ENCODE results near the gene PPP1R15A.
"Not testable (repeated sequence)": the region's sequence is repeated elsewhere in the genome, so short reads cannot be mapped to it uniquely, and the experiment has no call there.

The PPP1R15A gene

GRCh38 chr19:48872182-48872883 lies at the start of gene PPP1R15A:
TSS of gene PPP1R15A (plus strand) at chr19:48872421. CDS start at chr19:48873234, 813 bp downstream.
- DNase-seq: peak; percentile 94

DNA sequence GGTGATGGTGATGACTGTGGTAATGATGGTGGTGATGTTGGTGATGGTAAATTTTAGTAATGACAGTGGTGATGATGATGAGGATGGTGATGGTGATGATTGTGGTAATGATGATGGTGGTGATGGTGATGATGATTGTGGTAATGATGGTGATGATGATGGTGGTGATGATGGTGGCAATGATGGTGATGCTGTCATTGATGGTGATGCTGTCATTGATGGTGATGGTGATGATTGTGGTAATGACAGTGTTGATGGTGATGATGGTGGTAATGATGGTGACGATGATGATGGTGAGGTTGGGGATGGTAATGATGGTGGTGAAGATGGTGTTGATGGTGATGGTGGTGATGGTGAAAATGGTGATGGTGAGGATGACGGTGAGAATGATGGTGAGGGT lies 49.7 kb upstream of the PPP1R15A start:
- DNase-seq: no peak

DNA sequence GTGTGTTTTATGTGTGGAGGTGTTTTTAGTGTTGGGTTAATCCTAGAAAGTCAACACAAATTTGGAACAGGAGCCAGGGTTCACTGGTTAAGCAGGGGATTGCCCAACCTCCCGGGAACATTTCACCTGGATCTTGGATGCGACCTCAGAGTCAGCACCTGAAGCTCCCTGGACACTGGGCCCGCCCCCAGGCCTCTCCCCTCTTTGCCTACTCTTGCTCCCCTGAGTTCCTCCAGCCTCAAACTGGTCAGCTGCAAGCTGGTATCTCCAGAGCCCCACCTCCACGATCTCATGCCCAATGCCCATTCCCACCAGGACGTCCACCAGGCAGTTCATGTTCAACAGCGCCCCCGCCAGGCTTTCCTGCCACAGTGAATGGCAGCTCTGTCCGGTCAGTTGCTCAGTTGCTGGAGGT lies 45.6 kb upstream of the PPP1R15A start:
- no peak for DNase-seq

GRCh38 chr19:48830088-48830487 lies 42.1 kb upstream of the PPP1R15A start:
- DNase-seq: no peak

DNA sequence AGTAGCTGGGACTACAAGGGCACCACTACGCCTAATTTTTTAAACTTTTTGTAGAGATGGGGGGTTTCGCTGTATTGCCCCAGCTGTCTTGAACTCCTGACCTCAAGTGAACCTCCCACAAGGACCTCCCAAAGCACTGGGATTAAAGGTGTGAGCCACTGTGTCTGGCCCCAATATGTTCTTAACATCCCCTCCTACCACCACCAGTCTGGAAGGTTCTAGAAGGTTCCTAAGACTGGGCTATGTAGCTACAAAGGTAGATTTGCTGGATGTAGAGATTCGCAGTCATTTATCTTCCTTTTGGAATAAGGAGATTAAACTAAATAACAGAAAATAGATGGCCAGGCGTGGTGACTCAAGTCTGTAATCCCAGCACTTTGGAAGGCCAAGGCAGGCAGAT lies 41.3 kb upstream of the PPP1R15A start:
- no peak for DNase-seq

DNA sequence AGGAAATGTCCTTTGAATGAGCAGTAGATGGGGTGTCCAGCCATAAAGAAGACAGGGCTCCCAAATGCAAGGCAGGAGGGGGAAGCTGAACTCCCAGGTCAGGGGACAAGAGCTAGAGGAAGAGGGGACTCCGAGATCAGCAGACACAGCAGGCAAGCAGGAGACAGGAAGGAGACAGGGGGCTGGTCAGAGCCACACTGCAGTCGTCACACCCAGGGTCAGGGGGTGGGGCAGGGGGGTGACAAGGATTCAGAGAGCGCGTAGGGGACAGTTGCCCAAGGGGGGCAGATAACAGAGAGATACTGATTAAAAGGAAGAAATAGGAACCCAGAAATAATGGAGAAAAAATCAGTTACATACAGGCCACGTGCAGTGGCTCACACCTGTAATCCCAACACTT lies 39.2 kb upstream of the PPP1R15A start:
- no peak for DNase-seq

DNA sequence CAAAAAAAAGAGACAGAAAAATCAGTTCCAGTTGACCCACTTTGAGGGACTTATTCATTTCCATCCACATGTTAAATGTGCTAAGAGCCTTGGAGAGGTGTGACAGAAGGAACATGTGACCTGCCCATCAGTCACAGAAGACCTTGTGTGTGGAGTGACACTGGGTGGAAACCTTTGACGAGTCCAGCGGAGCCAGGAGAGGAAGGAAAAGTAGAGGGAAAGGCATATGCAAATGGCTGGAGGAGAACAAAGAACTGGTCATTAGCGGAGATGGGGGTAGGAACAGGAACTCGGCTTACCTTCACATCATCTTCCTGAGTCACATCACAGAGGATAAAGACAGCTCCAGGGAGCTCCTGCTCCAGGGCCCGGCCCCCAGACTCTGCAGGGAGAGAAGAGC lies 38.2 kb upstream of the PPP1R15A start:
- no peak for DNase-seq

GRCh38 chr19:48835734-48836088 lies 36.5 kb upstream of the PPP1R15A start:
- peak; percentile 77 for DNase-seq

DNA sequence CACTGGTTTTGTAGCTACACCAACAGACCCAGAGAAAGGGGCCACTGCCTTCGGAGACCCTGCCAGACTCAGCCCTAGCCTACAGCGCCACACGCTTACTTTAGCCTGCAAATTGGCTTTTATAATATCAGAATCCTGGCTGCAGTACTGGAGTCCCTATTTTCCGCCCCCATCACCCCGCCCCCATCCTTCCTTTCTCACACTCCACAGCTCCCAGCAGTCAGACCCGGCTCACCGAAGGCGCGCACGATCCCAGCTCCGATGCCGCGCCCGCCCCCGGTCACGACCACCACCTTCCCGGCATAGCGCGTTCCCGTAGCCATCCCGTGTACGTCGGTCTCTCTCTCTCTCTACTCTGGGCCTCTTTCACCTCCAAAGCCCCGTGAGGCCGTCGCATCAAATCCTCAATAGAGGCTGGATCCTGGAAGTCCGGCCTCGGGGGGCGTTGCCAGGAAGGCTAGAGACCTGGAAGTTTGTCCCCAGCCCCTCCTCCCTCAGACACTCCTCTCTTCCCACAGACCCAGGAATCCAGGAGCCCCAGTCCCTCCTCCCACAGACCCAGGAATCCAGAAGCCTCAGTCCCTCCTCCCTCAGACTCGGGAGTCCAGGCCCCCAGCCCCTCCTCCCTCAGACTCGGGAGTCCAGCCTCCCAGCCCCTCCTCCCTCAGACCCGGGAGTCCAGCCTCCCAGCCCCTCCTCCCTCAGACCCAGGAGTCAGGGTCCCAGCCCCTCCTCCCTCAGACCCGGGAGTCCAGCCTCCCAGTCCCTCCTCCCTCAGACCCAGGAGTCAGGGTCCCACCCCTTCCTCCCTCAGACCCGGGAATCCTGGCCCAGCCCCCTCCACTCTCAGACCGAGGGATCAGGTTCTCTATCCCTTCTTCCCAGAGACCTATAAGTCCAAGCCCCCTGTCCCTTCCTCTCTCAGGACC lies 35.9 kb upstream of the PPP1R15A start, which contains the start of gene HSD17B14:
Gene HSD17B14, minus strand, starts transcription at position 403 of the 929 bp plus-strand sequence. Its CDS starts 80 bp downstream, at position 323.
- DNase-seq: no peak

- DNase-seq: peak; percentile 58
These were observed 35.1 kb upstream of the PPP1R15A start for GRCh38 chr19:48837051-48837524.

DNA sequence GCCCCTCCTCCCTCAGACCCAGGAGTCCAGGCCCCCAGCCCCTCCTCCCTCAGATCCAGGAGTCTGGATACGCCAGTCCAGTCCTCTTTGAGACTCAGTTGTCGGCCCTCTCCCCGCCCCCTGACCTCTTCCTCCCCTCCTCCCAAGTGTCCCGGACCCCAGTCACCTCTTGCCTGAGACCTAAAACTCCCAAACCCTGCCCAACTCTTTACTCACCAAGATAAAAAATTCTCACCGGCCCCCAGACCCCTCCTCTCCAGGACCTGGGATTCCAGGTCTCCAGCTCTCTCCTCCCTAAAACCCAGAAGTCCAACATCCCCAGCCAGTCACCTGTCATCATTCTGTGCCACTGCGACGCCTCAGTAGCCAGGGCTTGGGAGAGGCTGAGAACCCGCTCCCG lies 34.5 kb upstream of the PPP1R15A start:
- DNase-seq: no peak

DNA sequence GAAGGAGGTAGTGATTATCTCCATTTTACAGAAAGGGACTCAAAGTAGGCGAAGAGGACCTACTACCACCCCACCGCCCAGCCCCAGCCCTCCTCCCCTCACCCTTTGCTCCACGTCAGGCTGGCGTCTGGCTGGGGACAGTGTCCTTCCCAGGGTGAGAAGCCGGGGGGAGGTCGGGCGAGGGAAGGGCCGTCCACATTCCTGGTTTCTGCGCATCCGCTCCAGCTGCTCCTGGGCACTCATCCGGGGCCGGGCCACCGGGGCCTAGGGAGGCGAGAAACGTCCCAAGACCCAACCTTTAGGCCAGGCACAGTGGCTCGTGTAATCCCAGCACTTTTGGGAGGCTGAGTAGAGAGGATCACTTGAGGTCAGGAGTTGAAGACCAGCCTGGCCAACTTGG lies 31.2 kb upstream of the PPP1R15A start:
- no peak for DNase-seq

- no peak for DNase-seq
These were observed 30.6 kb upstream of the PPP1R15A start for GRCh38 chr19:48841571-48841970.

DNA sequence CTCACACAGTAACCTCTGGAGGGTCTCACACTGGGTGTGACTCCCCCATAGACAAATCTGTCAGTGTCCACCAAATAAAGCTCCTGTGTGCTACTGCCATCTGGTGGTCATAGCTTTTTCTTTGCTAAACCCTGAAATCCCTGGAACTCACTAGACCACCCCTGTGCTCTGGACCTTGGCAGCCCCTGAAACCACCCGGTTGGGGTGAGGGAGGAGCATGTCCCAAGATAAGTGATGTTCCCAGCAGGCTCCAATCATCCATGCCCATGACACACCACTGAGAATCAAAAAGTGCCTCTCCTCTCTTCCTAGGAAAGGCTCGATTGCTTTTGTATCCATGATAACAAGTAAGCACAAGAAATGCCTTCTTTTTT lies 29.4 kb upstream of the PPP1R15A start:
- no peak for DNase-seq

- no peak for DNase-seq
These were observed 27.7 kb upstream of the PPP1R15A start for GRCh38 chr19:48844472-48844871.

DNA sequence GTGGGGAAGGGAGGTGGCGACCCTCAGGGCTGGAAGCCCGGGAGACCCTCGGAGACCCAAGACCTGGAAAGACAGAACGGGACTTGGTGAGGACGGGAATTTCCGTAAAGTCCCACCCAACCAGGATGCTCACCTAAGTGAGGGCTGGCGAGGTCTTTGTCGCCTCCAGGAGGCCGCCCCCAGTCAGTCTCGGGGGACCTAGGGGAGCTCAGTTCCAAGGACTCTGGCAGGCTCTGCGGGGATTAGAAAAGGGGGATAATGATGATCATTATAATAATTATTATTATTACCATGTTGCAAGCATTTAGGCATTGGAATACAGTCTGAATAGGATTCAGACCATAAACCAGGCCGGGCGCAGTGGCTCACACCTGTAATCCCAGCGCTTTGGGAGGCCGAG lies 26.8 kb upstream of the PPP1R15A start:
- no peak for DNase-seq

GRCh38 chr19:48846659-48847058 lies 25.6 kb upstream of the PPP1R15A start:
- DNase-seq: not testable (repeated sequence)

GRCh38 chr19:48852292-48852691 lies 19.9 kb upstream of the PPP1R15A start:
- no peak for DNase-seq

- DNase-seq: no peak
These were observed 18.7 kb upstream of the PPP1R15A start for GRCh38 chr19:48853483-48853882.

DNA sequence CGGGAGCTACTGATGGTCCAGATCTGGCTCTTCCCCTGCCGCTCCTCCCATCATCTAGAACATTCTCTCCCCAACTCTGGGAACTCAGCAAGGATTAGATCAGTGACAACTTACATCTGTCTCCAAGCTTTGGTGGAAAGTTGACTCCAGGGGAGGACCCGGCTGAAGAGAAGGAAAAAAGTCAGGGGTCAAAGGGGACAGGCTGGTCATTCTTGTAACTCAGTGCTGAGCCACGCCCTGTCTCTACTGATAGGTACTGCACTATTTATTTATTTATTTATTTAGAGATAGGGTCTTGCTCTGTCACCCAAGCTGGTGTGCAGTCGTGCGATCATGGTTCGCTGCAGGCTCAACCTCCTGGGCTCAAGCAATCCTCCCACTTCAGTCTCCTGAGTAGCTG lies 18.1 kb upstream of the PPP1R15A start:
- DNase-seq: no peak

- DNase-seq: no peak
These were observed 15.3 kb upstream of the PPP1R15A start for GRCh38 chr19:48856921-48857320.

- no peak for DNase-seq
These were observed 13.1 kb upstream of the PPP1R15A start for GRCh38 chr19:48858984-48859710.
